Ureter (tissue), 1 donor: ENCODE results near the gene PLSCR3. TPM values are rescaled to one million over a fixed set of nuclear protein-coding genes. Genes with fewer than 3 reads are reported as not detected.
A peak's percentile ranks its signal among the peaks of the same experiment; 100 is the strongest.

Source experiments
- DNase-seq: peaks from one replicate; pipeline ENCODE4 v3.0.0-alpha.2; 2020; ENCODE audit warnings: low spot score
- total RNA-seq: library from RNA; stranded (reverse); gene quantifications from one replicate; pipeline ENCODE4 v1.2.4, GENCODE V29; 2023
- donor health status: DM: yes; HTN: yes; CAD: no.

The PLSCR3 gene
- total RNA-seq, 1 donor from 2014 or later: 43.0 TPM

GRCh38 chr17:7406235-7406825 lies 12.0 kb upstream of the PLSCR3 start:
- no peak for DNase-seq

- no peak for DNase-seq
Measured at GRCh38 chr17:7405350-7406234, 11.3 kb upstream of the PLSCR3 start.

- DNase-seq: peak; percentile 66
Measured at GRCh38 chr17:7404737-7405349, 10.5 kb upstream of the PLSCR3 start.

- peak; percentile 98 for DNase-seq
Measured at GRCh38 chr17:7403977-7404736, 9.8 kb upstream of the PLSCR3 start, which contains the start of gene TMEM256. Gene TMEM256 (minus strand): TSS chr17:7404097. CDS start chr17:7404084, 13 bp downstream.

GRCh38 chr17:7403727-7403976 lies 9.3 kb upstream of the PLSCR3 start:
- peak; percentile 65 for DNase-seq

- no peak for DNase-seq
Measured at GRCh38 chr17:7403043-7403726, 8.9 kb upstream of the PLSCR3 start.

GRCh38 chr17:7398612-7399011 lies 4.3 kb upstream of the PLSCR3 start:
- DNase-seq: no peak

GRCh38 chr17:7396147-7396546 lies 1.8 kb upstream of the PLSCR3 start:
- DNase-seq: no peak

GRCh38 chr17:7393613-7394451 lies 493 bp downstream of the PLSCR3 start:
- DNase-seq: no peak

- no peak for DNase-seq
Measured at GRCh38 chr17:7392696-7393612, 1.4 kb downstream of the PLSCR3 start.

- no peak for DNase-seq
Measured at GRCh38 chr17:7391307-7391706, 3.0 kb downstream of the PLSCR3 start.

- no peak for DNase-seq
Measured at GRCh38 chr17:7389924-7390910, 4.1 kb downstream of the PLSCR3 start.

GRCh38 chr17:7388856-7389255 lies 5.5 kb downstream of the PLSCR3 start:
- DNase-seq: no peak

- DNase-seq: no peak
Measured at GRCh38 chr17:7384489-7385081, 9.7 kb downstream of the PLSCR3 start.

- no peak for DNase-seq
Measured at GRCh38 chr17:7383742-7384488, 10.4 kb downstream of the PLSCR3 start.

- DNase-seq: no peak
Measured at GRCh38 chr17:7383371-7383741, 11.0 kb downstream of the PLSCR3 start.

GRCh38 chr17:7382901-7383300 lies 11.4 kb downstream of the PLSCR3 start:
- DNase-seq: no peak
